Embryonic facial prominence (tissue), 1 donor: ENCODE data around the gene BLTP3A.
A peak's percentile ranks its signal among the peaks of the same experiment; 100 is the strongest.

ENCODE experiments used
- DNase-seq: peaks from one replicate; pipeline ENCODE4 v3.0.0-alpha.2; 2016; ENCODE audit errors: extremely low spot score

BLTP3A gene

GRCh38 chr6:34829137-34829536, 37.3 kb downstream of the BLTP3A start:
- DNase-seq, result peak; percentile 43

GRCh38 chr6:34832942-34833341, 41.1 kb downstream of the BLTP3A start:
- DNase-seq, result no peak

GRCh38 chr6:34834789-34835518, 43.1 kb downstream of the BLTP3A start:
- DNase-seq, result no peak

- no peak for DNase-seq
These were observed 44.1 kb downstream of the BLTP3A start for GRCh38 chr6:34836008-34836407.

- no peak for DNase-seq
These were observed 44.6 kb downstream of the BLTP3A start for GRCh38 chr6:34836451-34836850.

- DNase-seq, result no peak
These were observed 45.6 kb downstream of the BLTP3A start for GRCh38 chr6:34837528-34837927.

- no peak for DNase-seq
These were observed 47.9 kb downstream of the BLTP3A start for GRCh38 chr6:34839666-34840352.
